ENCODE measurements around the gene ITSN1.
"Not testable (repeated sequence)": the region's sequence is repeated elsewhere in the genome, so short reads cannot be mapped to it uniquely, and the experiment has no call there.

The ITSN1 gene

GRCh38 chr21:33642027-33642895 is at the start of gene ITSN1:
Gene ITSN1, plus strand, starts transcription at chr21:33642501. Its CDS starts 76,328 bp downstream, at chr21:33718829.
- H3K27ac ChIP-seq, result peak within 1 kb of the TSS; percentile 88
- TF ChIP-seq CTCF (IDR thresholded peaks at IDR 0.05) (no peak), ZFX (IDR thresholded peaks at IDR 0.05; ENCODE audit: borderline replicate concordance) (no peak)

GRCh38 chr21:33598051-33598450 is 44.2 kb upstream of the ITSN1 start:
- no peak overlapping the region for H3K27ac ChIP-seq
- TF ChIP-seq ZFX (IDR thresholded peaks at IDR 0.05; ENCODE audit: borderline replicate concordance) (no peak), CTCF (IDR thresholded peaks at IDR 0.05) (no peak)

DNA sequence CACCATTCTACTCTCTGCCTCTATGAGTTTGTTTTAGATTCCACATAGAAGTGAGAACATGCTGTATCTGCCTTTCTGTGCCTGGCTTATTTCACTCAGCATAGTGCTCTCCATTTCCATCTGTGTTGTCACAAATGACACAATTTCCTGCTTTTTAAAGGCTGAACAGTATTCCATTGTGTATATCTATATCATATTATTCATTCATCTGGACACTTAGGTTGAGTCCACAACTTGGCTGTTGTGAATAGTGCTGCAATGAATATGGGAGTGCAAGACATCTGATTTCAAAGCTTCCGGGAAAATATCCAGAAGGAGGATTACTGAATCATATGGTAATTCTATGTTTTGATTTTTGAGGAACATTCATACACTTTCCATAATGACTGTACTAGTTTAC is 33.7 kb upstream of the ITSN1 start:
- H3K27ac ChIP-seq, result no peak overlapping the region
- TF ChIP-seq CTCF (IDR thresholded peaks at IDR 0.05) (no peak), ZFX (IDR thresholded peaks at IDR 0.05; ENCODE audit: borderline replicate concordance) (no peak)

DNA sequence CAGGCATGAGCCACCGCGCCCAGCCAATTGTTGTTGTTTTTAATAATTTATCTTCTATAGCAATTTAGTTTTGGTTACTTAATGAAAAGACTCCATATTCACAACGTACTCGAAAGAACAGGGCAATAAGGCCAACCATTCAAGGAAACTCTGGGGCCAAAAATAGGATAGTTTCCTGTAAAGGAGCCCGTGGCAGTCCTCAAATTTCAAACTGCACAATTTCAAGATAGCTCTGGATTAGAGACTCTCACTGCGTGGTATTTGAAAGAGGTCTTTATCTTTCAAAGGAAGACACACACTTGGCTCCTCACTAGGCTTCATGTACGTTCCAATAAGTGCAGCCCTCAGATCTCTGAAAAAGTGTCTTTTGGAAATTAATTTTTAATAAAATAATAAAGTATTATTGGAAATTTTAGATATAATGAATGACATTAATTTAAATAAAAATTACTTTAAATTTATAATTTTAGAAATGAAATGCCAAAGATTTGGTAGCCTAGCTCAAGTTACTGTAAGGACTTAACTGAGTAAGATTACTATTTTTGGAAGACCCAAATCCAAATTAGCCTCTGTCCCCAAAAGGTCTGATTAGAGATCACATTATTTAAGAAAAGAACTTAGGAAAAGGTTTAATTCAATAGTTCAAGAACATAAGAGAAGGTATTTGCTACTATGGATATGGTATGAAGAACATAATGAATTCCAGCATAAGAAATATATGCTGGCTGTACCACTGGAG is 31.1 kb upstream of the ITSN1 start:
- H3K27ac ChIP-seq, result no peak overlapping the region
- TF ChIP-seq ZFX (IDR thresholded peaks at IDR 0.05; ENCODE audit: borderline replicate concordance) (no peak), CTCF (IDR thresholded peaks at IDR 0.05) (no peak)

GRCh38 chr21:33617565-33617964 is 24.7 kb upstream of the ITSN1 start:
- not testable (repeated sequence) for H3K27ac ChIP-seq

DNA sequence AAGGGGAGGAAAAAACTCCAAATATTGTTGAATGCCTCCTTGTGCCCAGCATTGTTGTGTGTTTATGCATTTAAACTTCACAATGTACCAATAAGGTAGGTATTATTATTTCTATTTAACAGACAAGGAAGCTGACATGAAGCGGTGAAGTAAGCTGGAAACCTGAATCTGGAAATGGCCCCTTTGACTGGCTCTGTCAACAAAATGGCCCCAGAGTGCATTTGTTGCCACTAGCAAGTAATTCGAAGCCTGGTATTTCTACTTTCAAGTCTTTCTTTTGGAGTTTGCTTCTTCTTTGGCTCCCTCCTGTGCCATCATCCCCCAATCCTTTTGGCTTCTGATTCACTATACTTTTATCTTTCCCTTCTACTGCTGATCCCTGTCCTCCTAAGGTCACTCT is 23.9 kb upstream of the ITSN1 start:
- H3K27ac ChIP-seq, result no peak overlapping the region
- TF ChIP-seq CTCF (IDR thresholded peaks at IDR 0.05) (no peak), ZFX (IDR thresholded peaks at IDR 0.05; ENCODE audit: borderline replicate concordance) (no peak)

- H3K27ac ChIP-seq, result no peak overlapping the region
- TF ChIP-seq CTCF (IDR thresholded peaks at IDR 0.05), result no peak
- no peak for TF ChIP-seq ZFX (IDR thresholded peaks at IDR 0.05; ENCODE audit: borderline replicate concordance)
Observed at GRCh38 chr21:33619726-33620125, 22.6 kb upstream of the ITSN1 start.
